HG03520 (cell line): ENCODE data around the gene PNPLA4.

Experiments
- ATAC-seq: cut with Tn5 transposase; IDR thresholded peaks from one replicate; pipeline ENCODE4 v1.9.1; 2021; ENCODE audit warnings: mild to moderate bottlenecking, moderate library complexity; ENCODE audit not compliant: unreplicated experiment

PNPLA4 gene, protein sequence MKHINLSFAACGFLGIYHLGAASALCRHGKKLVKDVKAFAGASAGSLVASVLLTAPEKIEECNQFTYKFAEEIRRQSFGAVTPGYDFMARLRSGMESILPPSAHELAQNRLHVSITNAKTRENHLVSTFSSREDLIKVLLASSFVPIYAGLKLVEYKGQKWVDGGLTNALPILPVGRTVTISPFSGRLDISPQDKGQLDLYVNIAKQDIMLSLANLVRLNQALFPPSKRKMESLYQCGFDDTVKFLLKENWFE

DNA sequence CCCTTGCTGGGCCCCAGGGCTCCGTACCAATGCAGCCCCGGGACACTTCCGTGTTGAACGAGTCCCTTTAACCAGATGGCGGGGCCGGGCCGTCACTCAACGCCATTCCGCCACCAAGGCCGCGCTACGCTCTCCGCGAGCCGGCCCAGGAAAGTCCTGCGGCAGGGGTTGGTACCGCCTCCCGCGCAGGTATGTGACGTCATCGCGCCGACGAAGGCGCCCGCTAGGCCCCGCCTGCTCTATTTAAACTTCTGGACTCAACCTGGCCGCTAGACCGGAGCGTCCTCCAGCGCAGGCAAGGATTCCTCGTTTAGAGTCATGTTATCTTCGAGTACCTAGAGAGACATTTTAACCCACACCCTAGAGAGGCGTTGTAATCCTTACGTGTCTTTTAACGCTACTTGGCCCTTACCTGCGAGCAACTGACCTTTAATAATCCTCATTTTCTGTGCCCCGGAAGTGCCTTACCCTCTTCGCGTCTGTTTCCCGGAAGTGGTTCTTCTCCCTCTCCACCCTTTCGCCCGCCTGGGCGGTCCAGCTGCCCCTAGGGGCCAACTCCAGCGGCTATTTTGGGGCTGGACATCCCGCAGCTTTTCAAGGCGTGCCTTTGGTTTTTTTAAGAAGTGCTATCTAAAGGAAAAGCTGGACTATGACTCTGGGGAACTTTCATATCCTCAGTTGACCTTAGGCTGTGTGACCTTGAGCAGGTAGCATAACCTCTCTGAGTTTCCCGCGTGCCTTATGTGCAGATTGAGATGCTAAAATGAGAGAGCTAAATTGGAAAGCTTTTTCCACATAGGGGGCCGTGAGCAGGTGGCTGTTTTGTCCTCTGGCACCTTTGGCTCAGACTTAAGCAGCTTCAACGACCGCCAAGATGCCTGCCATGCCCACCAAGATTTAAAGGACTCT, at the start of gene PNPLA4:
TSS of gene PNPLA4 (minus strand) at position 155 of the 909 bp plus-strand sequence. CDS start 1,294 bp downstream, outside the sequence.
- ATAC-seq, result peak; percentile 89

DNA sequence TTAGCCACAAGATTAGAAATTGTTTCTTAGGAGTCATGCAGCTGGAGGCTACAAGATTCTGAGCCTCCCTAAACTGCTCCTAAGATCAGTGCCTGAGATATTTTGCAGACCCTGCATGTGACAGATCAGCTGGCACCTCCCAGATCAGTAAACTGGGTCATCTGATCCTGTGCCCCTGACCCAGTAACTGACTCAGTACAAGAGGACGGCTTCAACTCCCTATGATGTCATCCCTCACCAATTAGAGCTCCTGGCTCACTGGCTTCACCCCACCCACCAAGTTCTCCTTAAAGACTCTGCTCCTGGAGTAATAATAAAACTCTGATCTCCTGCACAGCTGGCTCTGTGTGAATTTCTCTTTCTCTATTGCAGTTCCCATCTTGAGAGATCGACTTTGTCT, 45.4 kb upstream of the PNPLA4 start:
- no peak for ATAC-seq

DNA sequence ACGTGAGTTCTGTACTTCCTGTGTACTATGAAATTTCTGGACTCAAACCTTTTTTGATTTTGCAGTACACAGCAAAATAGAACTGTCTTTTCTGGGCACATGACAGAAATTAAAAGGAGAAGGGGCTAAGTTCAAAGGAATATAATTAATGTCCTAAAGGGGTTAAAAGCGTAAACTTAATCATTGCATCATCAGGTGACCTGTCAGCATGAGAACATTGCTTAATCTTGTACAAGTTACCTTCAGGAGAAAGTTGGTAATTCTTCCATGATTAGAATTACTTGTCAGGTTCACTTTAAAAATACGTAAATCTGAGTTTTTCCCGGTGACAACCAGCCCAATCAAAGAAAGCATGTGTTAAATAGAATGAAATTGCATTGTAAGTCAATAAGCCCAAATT, 43.2 kb upstream of the PNPLA4 start:
- no peak for ATAC-seq

DNA sequence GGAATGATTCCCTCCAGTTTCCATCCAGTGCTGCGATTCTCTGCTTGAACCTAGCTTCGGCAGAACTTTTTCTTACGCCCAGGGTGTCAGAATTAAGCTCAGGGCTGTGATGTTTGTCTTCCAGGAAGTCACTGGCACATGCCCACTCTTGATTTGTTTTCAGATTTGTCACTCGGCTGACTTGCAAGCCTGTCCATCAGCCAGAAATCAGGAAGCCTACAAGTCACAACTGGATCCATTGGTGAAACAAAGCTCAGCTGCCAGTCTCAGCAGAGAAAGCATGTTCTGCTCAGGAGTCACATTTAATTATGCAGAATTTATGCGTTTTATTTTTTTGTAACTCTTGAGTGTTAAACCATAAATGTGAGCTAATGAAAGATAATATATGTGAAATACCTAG, 38.2 kb upstream of the PNPLA4 start:
- no peak for ATAC-seq

DNA sequence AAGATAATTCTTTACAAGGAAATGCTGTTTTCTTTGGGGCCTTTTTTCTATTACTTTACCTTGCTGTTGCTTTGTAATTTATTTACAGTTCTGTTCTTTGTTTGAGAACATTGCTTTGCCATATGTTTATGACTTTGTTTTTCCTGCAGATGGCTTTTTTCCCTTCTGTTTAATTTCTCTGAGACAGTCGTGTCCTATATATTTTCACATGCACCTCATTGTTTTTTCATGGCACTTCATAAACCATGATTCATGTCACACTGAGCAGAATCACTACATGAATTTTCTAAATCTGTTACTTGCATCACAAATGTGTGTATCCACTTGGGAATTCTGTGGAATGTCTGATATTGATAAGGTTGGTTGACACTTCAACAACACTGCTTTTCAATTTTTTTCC, 33.0 kb upstream of the PNPLA4 start:
- ATAC-seq, result no peak

DNA sequence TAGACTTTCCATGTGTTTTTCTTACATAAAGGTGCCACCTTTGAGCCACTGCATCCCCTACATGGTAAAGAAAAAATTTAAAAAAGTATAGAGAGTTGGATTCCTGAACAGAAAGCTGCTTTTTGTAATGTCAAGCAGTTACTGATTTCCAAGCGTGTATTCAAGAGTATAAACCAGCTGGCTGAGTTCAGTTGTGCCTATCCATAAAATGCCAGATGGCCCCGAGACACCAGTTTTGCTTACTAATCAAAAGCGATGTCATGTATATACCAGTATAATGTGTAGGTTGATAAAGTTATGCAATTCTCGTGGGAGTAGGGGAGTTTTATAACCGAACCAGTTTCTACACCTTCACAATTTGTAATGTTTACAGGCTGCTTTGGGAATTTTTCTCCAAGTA, 26.2 kb upstream of the PNPLA4 start:
- no peak for ATAC-seq

DNA sequence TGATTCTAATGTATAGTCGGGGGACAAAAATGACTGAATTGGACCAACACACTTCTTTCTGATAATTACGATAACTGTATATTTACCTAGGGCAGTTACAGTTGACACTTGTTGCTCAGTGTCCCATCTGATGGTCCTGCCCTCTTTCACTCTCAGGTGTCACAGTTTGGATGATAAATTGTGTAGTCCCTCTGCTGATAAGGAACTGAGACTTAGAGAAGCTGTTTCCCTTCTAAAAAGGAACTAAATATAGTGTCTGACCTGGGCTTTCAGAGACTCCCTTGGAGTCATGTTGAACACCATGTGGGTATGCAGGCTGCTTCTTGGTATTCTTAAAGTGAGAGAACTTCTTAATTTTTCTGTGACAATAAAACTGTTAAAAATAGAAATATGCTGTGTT, 23.7 kb upstream of the PNPLA4 start:
- ATAC-seq, result peak; percentile 96

DNA sequence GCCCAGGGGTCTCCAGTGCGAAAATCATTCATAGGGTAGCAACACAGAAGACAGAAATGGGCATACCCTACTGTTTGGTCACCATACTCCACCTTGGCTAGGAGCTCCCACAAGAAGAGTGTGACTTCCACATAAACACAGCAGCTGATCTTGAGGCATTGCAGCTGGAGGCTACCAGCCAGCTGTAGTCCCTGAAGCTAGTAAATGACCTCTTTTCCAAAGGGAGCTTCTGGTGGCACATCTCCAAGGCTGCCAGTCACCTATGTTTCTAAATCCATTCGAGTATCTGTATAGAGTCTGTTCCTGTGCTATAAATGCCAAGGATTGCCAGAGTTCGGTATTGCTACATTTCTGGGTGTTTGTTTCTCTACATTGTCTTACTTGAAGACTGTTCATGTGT, 21.3 kb upstream of the PNPLA4 start:
- ATAC-seq, result no peak

DNA sequence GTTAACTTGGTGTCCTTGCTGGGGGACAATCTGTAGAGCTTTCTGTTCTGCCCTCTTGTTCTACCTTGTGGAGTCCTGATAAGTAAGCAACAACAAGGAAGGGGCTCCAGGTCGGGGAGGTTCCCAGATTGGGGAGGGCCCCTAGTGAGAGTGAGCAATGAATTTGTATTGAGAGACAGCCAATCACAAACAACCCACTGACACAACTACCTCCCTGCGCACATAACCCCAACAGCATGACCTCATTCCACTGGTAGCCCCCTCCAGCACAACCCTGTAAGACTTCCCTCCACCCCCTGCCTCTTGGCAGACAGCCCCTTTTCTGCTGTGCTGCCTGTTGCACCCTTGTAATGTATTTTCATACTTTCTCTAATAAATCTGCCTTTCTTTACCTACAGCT, 19.7 kb upstream of the PNPLA4 start:
- no peak for ATAC-seq

DNA sequence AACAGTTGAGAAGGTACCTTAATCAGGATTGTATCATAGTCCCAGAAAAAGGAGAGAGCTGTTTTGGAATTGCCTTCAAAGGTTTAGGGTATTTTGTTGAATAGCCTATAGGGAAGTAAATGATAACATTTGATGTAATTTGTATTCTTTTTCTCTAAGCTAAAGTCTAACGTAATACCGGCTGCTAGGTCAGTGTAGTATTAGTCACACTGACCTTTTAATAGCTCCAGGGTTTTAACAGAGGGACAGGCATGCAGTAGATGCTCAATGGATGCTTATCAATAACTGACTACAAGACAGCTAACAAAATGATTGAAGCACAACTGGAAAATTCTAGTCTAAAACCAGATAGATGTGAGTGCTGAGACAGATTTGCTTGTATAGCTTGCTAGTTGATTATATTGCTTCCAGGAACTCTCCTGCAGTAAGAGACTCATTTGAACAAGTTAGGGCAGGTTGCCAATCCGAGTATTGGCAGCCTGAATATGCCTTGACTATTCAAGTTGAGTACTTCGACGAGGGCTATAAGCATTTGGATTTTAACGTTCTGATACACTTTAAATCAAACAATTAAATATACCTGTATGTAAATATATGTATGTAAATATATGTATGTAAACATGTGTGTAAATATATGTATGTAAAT, 16.5 kb upstream of the PNPLA4 start:
- ATAC-seq, result no peak

DNA sequence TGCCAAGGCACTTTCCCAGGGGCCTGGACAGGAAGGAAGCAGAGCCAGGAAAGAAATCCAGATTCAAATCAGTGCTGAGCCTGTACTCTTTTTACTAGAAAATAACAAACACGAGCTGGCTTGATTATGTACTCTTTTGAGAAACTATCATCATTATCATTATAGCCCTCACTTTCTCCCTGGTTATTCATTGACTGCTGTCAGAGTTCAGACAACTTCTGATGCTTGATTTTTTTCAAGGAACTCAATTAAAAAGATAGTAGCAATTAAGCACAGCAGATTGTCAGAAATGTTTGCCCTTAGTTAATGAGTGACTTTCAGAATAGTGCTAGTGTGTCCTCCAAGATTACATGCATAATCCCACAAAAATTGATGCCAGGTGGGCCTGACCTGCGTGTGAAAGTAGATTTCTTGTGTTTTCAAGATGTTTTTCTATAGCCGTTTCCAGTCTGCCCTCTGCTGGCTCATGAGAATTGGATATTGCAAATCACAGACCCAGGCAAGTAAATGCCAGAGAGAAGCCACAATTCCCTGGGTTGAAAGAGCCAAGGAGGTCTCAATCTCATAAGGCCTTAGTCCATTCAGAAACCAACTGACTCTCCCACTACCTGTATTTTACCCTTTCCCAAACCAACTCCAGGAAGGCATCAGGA, 14.3 kb upstream of the PNPLA4 start:
- no peak for ATAC-seq

DNA sequence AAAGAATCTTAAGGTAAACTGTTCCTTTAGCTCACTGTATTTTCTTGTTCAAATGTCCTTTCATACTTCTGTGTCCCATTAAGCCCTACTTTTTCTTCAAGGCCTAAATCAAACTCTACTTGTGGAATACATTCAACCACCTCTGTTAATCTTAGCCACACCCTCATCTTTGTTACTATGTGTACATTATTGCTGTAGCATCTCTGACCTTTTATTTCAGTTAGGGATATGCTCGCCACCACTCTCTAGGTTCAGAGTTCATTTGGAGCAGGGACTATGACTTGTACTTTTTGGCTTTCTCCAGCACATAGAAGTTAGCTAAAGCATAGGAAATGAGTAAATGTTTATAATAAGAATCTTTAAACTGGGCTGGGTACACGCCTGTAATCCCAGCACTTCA, 6.8 kb upstream of the PNPLA4 start:
- no peak for ATAC-seq

DNA sequence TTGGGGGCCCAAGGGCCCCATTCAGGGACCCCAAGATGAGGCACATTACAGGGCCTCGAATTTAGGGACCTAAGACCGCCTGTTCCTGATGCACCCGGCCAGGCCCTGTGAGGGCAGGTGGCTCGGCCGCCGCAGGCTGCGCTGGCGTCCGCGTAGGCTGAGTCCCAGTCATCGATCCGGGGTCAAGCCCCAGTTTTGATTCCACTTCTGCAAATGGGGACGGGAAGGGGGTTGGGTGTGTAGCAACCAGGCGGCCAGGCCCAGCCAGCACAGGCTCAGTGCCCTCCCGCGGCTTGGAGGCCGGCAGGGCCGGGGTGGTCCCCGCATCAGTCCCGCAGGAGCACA, 327 bp downstream of the PNPLA4 start:
- ATAC-seq, result peak; percentile 40

DNA sequence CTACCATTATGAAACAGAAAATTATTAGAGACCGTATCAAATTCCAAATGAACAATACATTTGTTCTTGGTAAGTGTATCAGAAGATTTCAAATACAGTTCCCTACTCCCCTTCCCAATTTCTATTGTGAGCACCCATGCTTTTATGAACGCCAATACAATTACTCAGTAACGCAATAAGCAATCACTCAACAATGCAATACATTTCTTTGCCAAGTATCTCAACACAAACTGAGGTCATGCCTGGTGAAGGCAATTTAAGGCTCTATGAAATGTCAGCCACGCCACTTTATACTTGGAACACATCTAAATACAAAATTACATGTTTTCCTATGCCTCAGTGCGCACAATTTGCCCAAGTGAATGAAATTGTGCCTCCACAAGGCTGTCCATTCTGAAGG, 712 bp downstream of the PNPLA4 start:
- no peak for ATAC-seq

DNA sequence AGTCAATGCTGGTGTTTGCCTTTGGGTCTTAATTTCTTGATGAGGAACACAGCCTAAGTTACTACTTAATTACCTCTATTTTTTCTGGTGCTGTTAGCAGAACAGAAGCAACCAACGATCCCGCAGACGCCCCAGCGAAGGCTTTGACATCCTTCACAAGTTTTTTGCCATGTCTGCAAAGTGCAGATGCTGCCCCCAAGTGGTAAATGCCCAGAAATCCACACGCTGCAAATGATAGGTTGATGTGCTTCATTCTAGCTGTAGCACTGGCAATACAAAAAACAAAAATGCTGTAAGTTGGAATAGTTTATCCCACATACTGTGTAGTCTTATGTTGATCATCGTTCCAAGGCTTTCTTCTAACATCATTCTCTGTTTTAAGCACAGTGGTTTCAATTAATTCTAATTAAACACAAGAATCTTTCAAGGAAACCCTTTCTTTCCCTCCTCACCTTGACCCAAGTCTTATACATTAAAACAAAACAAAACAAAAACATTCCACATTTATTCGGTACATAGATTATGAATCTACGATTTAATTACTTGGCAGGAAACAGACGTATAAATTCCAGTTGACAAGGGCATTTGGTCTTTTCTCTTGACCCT, 1.2 kb downstream of the PNPLA4 start:
- ATAC-seq, result peak; percentile 21

DNA sequence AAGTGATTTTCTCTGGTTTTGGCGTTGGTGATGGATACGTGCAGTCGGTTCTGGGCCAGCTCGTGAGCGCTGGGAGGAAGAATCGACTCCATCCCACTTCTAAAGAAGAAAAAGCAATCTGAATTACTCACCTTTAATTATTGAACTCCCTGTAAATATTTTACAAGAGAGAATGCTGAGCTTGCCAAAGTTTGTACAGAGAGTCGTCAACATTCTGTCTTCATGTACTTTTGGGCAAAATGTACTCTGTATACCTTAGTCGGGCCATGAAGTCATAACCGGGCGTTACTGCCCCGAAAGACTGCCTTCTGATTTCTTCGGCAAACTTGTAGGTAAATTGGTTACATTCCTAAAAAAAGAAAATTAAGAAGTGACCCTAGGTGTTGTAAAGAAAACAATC, 5.5 kb downstream of the PNPLA4 start:
- no peak for ATAC-seq

DNA sequence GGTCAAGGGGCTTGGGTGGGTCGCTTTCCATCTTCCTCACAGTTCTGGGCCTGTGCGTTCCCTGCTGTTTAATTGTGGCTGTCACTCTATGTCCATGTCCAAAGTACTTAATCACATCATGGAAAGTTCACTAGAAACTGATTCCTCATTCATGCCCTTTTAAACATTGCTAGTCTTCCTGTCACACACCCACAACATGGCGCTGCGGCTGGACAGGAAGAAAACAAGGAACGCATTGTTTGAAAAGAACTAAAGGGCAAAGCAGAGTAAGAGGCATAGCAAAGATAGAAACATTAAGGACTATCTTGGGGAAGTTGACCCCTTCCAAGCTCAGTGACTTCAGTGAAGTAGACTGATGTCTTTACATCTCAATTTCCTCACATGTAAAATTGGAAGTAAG, 18.4 kb downstream of the PNPLA4 start:
- no peak for ATAC-seq

DNA sequence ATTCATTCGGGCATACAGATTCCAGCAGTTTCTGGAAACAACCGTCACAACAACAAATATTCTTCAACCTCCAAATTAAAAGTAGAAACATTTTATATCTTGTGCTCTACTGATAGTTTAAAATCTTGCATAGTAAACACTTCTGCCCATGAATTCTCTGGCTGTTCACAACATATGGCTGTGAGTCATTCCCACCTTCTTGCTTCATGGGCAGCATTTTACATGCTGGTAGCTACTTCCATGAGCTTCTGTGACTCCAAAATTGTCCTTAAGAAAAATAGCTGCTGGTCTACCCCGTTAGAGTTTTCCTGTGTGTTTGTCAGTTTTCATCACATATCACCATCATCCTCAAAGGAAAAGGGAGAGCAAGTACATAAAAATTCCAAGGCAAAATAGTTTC, 22.7 kb downstream of the PNPLA4 start:
- no peak for ATAC-seq

DNA sequence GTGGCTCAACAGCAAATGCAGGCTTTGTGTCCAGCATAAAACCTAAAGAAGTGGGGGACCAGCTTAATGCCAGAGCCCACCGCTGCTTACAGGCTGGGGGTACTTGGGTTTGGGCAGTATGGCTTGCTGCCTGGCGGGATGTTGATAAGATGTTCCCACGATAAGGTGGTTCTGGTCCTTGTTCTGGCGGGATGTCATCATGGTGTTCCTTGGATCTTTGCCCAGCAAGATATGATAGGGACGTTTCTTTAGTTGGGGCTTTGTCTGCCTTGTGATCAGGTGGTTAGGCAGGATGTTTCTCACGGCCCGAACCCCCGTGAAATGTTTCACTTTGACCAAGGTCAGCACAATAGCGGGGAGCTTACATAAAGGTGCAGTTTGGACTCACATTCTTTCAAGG, 35.3 kb downstream of the PNPLA4 start:
- ATAC-seq, result no peak

DNA sequence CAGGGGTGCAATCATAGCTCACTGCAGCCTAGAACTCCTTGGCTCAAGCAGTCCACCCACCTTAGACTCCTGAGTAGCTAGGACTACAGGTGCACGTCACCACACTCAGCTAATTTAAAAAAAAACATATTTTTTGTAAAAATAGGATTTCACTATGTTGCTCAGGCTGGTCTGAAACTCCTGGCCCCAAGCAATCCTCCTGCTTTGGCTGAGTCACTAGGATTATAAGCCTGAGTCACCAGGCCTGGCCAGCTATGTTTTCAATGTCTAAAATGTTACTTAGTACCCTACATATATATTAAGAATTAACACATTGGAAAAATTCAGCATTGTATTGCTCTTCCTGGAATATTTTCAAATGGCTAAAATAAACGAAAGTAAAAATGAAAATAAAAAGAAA, 37.5 kb downstream of the PNPLA4 start:
- no peak for ATAC-seq

DNA sequence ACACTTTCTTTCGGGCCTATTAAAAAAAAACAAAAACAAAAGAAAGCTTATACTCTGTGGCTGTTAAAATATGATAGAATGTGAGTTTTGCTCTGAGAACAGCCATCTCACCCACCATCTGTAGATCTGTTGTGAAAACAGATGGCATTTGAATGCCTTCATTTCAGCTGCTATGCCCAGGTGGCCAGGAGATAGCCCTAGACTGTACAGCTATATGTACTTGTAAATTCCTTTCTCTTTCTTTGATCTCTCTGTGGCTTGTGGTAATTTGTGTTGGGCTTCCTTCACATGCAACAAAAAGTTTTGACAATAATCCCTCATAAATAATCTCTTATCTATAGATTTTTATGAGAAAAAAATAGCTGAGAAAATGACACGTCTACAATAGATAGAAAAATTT, 38.1 kb downstream of the PNPLA4 start:
- ATAC-seq, result no peak
